B cell (primary cell): Measurements from ENCODE around the gene TMEM208. TPM values are rescaled to one million over a fixed set of nuclear protein-coding genes. Genes with fewer than 3 reads are reported as not detected.

Experiments used
- ATAC-seq: fragments of 200-7000 bp; cut with Tn5 transposase; one replicate; pipeline ENCODE4 v1.10.0; 2021; ENCODE audit warnings: low read depth, mild to moderate bottlenecking, moderate number of reproducible peaks, moderate library complexity
- CTCF ChIA-PET: fragments of 350-600 bp; sonication (Branson Sonifier 250); formaldehyde crosslinking; loops from one replicate; lab custom pipeline; 2021; ENCODE audit warnings: antibody characterized with exemption, inconsistent platforms; lab: Charles Lee
- POLR2A ChIA-PET: fragments of 350-600 bp; sonication (Branson Sonifier 250); formaldehyde crosslinking; loops from one replicate; lab custom pipeline; 2021; ENCODE audit warnings: antibody characterized with exemption; lab: Charles Lee
- DNase-seq: peaks from one replicate; pipeline ENCODE4 v3.0.0; 2013
- H2AFZ ChIP-seq: 2 replicates; pipeline ENCODE4 v1.6.1; 2012; ENCODE audit warnings: mild to moderate bottlenecking, low read depth, low read length; ENCODE audit not compliant: insufficient read depth, poor library complexity, severe bottlenecking
- H3K27ac ChIP-seq, 2 donors: 1 replicate in 1 of 2; 2 replicates in 1 of 2; pipeline ENCODE4 v1.5.1; 2012 to 2013; ENCODE audit warnings: low read length in 2 of 2, mild to moderate bottlenecking in 2 of 2, moderate library complexity in 1 of 2
- H3K27me3 ChIP-seq, 4 experiments: fragments of 200-600 bp in 1 of 4; sonication (generic) in 1 of 4; replicated peaks in 1 of 4; 1 replicate in 2 of 4; 2 replicates in 2 of 4; pipeline versions ENCODE4 v1.6.1 to v1.7.0; 2013 to 2016; ENCODE audit warnings: low read length in 3 of 4, mild to moderate bottlenecking in 2 of 4, mixed read lengths in 1 of 4, moderate library complexity in 1 of 4; ENCODE audit not compliant: insufficient read depth in 4 of 4, control insufficient read depth in 3 of 4; ENCODE audit errors: control extremely low read depth in 1 of 4
- H3K36me3 ChIP-seq, 2 experiments: replicated peaks in 1 of 2; 1 replicate in 1 of 2; 2 replicates in 1 of 2; pipeline versions ENCODE4 v1.6.1 to v1.7.1; 2013; ENCODE audit warnings: low read length in 1 of 2; ENCODE audit not compliant: insufficient read depth in 2 of 2, control insufficient read depth in 1 of 2; ENCODE audit errors: control extremely low read depth in 1 of 2, extremely low read depth in 1 of 2
- H3K4me1 ChIP-seq, 2 donors: fragments of 200-600 bp in 1 of 2; sonication (generic) in 1 of 2; 1 replicate in 1 of 2; 2 replicates in 1 of 2; pipeline versions ENCODE4 v1.5.1 to v1.6.1; 2013 to 2017; ENCODE audit warnings: low read length in 2 of 2; ENCODE audit not compliant: control insufficient read depth in 2 of 2, insufficient read depth in 2 of 2
- H3K4me2 ChIP-seq: replicated peaks from 2 replicates; pipeline ENCODE3; 2012; ENCODE audit warnings: mild to moderate bottlenecking, low read depth, low read length; ENCODE audit not compliant: poor library complexity, severe bottlenecking
- H3K4me3 ChIP-seq, 5 experiments: fragments of 200-600 bp in 1 of 5; sonication (generic) in 1 of 5; 1 replicate in 3 of 5; 2 replicates in 2 of 5; pipeline versions ENCODE4 v1.5.1 to v1.7.0; 2011 to 2016; ENCODE audit warnings: low read length in 4 of 5, mild to moderate bottlenecking in 4 of 5, low read depth in 2 of 5, control low read depth in 1 of 5, moderate library complexity in 1 of 5; ENCODE audit not compliant: insufficient read depth in 1 of 5; ENCODE audit errors: control extremely low read depth in 1 of 5, extremely low read depth in 1 of 5
- H3K79me2 ChIP-seq: fragments of 200-600 bp; sonication (generic); one replicate; pipeline ENCODE4 v1.6.0; 2016; ENCODE audit warnings: low read length; ENCODE audit not compliant: control insufficient read depth, insufficient read depth
- H3K9ac ChIP-seq: fragments of 200-600 bp; sonication (generic); 2 replicates; pipeline ENCODE4 v1.6.1; 2017; ENCODE audit warnings: mild to moderate bottlenecking, low read length, moderate library complexity
- H3K9me3 ChIP-seq, 3 donors: one replicate each; pipeline versions ENCODE4 v1.6.1 to v1.7.1; 2013; ENCODE audit warnings: low read length in 2 of 3; ENCODE audit not compliant: control insufficient read depth in 2 of 3, insufficient read depth in 1 of 3; ENCODE audit errors: control extremely low read depth in 1 of 3
- H4K20me1 ChIP-seq: 2 replicates; pipeline ENCODE4 v1.6.0; 2012; ENCODE audit warnings: mild to moderate bottlenecking, low read length; ENCODE audit not compliant: insufficient read depth, control insufficient read depth, poor library complexity, severe bottlenecking
- H3K27ac Mint-ChIP-seq: one replicate; pipeline ENCODE4 v1.8.0; 2021; ENCODE audit warnings: mixed read lengths
- H3K27me3 Mint-ChIP-seq: one replicate; pipeline ENCODE4 v1.8.0; 2021; ENCODE audit warnings: mixed read lengths
- H3K4me1 Mint-ChIP-seq: one replicate; pipeline ENCODE4 v1.8.0; 2021; ENCODE audit warnings: mixed read lengths
- H3K4me3 Mint-ChIP-seq: one replicate; pipeline ENCODE4 v1.8.0; 2021; ENCODE audit warnings: mixed read lengths
- H3K9me3 Mint-ChIP-seq: one replicate; pipeline ENCODE4 v1.8.0; 2022; ENCODE audit warnings: mixed read lengths; ENCODE audit not compliant: insufficient read depth
- CTCF ChIP-seq: fragments of 200-600 bp; IDR thresholded peaks from one replicate; pipeline ENCODE4 v1.8.0; 2022; ENCODE audit warnings: antibody characterized with exemption, mild to moderate bottlenecking
- EZH2 ChIP-seq: IDR thresholded peaks from 2 replicates; pipeline ENCODE4 v1.6.1; 2012; ENCODE audit warnings: borderline replicate concordance, low read depth, mild to moderate bottlenecking, moderate library complexity, low read length; ENCODE audit not compliant: insufficient read depth, poor library complexity, severe bottlenecking
- WGBS: methylation state at CpG from one replicate; pipeline ENCODE4 v1.1.5; 2013; ENCODE audit warnings: missing lambda C conversion rate; ENCODE audit not compliant: insufficient coverage; 5-methylcytosine and 5-hydroxymethylcytosine counted together
- intact Hi-C: fragments of 100-400 bp; cut with micrococcal nuclease; formaldehyde crosslinking; loops from one replicate; pipeline ENCODE4 v1.10.0; 2022
- polyA plus RNA-seq: library from polyadenylated mRNA; depleted of rRNA; stranded (reverse); fragments of >200 nt; gene quantifications from 2 replicates; pipeline ENCODE4 v1.2.3, GENCODE V29; 2012
- total RNA-seq, 2 donors: library from RNA; stranded (reverse); fragments of 120-200 nt in 1 of 2; gene quantifications; 1 replicate in 1 of 2; 2 replicates in 1 of 2; pipeline versions ENCODE4 v1.2.3 to v1.2.4, GENCODE V29; 2013 to 2022

Gene TMEM208
- total and polyA plus RNA-seq, 2 donors (not counting 1 experiment from before 2014, with no cell fraction given): 36.1 to 40.4 TPM

- Histone ChIP-seq H3K79me2 (no peaks in the 10 kb centered on the region), H3K27ac (no peak overlapping the region), H3K36me3 (no peaks in the 10 kb centered on the region), H3K9me3 (no peaks in the 10 kb centered on the region), H3K27me3 (no peaks in the 10 kb centered on the region), H3K4me3 (no peak overlapping the region), H2AFZ (no peak overlapping the region), H4K20me1 (no peaks in the 10 kb centered on the region), H3K4me2 (no peak overlapping the region), H3K4me1 (no peaks in the 10 kb centered on the region), H3K9ac (no peak overlapping the region)
- intact Hi-C loops: no loop called here
- no peak overlapping the region for H3K4me3 Mint-ChIP-seq
- ATAC-seq (no peak), DNase-seq (no peak)
- no peaks in the 10 kb centered on the region for H3K27me3 Mint-ChIP-seq
- H3K9me3 Mint-ChIP-seq: no peaks in the 10 kb centered on the region
- H3K27ac Mint-ChIP-seq: no peak overlapping the region
- CTCF ChIA-PET: interaction anchor here (1.1 kb wide), 1 partner anchor 12 kb away, joined by 3 read pairs; no protein-coding TSS in a partner anchor
- POLR2A ChIA-PET: no interaction called here
- WGBS: 93% methylated on average over 25 of the region's 25 CpGs
- TF ChIP-seq CTCF (no peak), EZH2 (no peak)
- no peaks in the 10 kb centered on the region for H3K4me1 Mint-ChIP-seq
Observed at GRCh38 chr16:67210069-67210937, 16.6 kb upstream of the TMEM208 start.

GRCh38 chr16:67211674-67212073, 15.3 kb upstream of the TMEM208 start:
- Mint-ChIP-seq H3K4me3 (no peak overlapping the region), H3K4me1 (no peaks in the 10 kb centered on the region), H3K9me3 (no peaks in the 10 kb centered on the region)

More at GRCh38 chr16:67211674-67212073, 15.3 kb upstream of the TMEM208 start:
- Mint-ChIP-seq H3K27ac (no peak overlapping the region), H3K27me3 (no peaks in the 10 kb centered on the region)
- Histone ChIP-seq H2AFZ (no peak overlapping the region), H3K9ac (no peak overlapping the region), H3K36me3 (no peaks in the 10 kb centered on the region), H3K27me3 (no peaks in the 10 kb centered on the region), H3K4me1 (no peaks in the 10 kb centered on the region), H3K79me2 (no peaks in the 10 kb centered on the region), H3K9me3 (no peaks in the 10 kb centered on the region), H4K20me1 (no peaks in the 10 kb centered on the region), H3K27ac (no peak overlapping the region), H3K4me2 (no peak overlapping the region), H3K4me3 (no peak overlapping the region)
- ChIA-PET POLR2A (interaction anchor here (0.7 kb wide), 1 partner anchor 186 kb away, joined by 3 read pairs; no protein-coding TSS in a partner anchor), CTCF (no interaction called here)
- TF ChIP-seq CTCF (no peak), EZH2 (no peak)
- intact Hi-C loops: no loop called here
- DNase-seq (no peak), ATAC-seq (no peak)
- 98% methylated on average over 7 of the region's 7 CpGs for WGBS
